Peyer's patch (tissue), 4 donors: Measurements from ENCODE around the gene IL1RN.

Experiments
- CTCF ChIP-seq, 6 experiments: fragments of 450-650 bp in 4 of 6; fragments of 200-600 bp in 2 of 6; sonication (generic) in 1 of 6; IDR thresholded peaks; one replicate each; pipeline ENCODE4 v1.5.1; 2017 to 2019; ENCODE audit warnings: antibody characterized with exemption in 6 of 6, mild to moderate bottlenecking in 3 of 6, moderate library complexity in 1 of 6
- POLR2A ChIP-seq, 2 donors: fragments of 450-650 bp; IDR thresholded peaks; one replicate each; pipeline ENCODE4 v1.5.1; 2017; ENCODE audit warnings: antibody characterized with exemption in 2 of 2, mild to moderate bottlenecking in 2 of 2, moderate library complexity in 2 of 2

DNA sequence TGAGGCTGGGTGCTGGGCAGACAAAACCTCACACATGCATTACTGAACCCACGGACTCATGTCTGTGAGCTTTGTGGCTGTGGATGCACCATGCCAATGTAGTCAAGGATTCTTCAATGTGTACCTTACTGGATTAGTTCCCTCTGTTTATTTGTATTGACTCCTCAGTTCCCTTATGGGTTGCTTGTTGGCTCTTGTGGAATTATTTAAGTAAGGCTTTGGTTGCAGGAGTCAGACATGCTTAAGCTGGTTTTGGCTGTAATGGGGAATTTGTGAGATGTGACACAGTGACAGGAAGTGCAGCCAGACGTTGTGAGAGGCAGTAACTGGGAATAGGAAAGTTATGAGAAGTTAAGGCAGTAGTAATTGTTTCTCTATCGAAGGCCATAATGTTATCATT, 13.6 kb upstream of the IL1RN start:
- TF ChIP-seq CTCF (IDR thresholded peaks at IDR 0.05): no peak
- TF ChIP-seq POLR2A (IDR thresholded peaks at IDR 0.05): no peak
